Spleen (tissue), 11 donors: Measurements from ENCODE around the gene CALHM3. TPM values are rescaled to one million over a fixed set of nuclear protein-coding genes. Genes with fewer than 3 reads are reported as not detected.

Experiments
- DNase-seq: peaks from one replicate; pipeline ENCODE4 v3.0.0-alpha.2; 2020
- H3K27ac ChIP-seq, 8 donors: fragments of 200-600 bp; sonication (generic) in 7 of 8; 1 replicate in 4 of 8; 2 replicates in 4 of 8; pipeline versions ENCODE4 v1.5.0 to v1.8.0; 2016 to 2021; ENCODE audit warnings: inconsistent platforms in 4 of 8, mild to moderate bottlenecking in 4 of 8, moderate library complexity in 1 of 8
- H3K27me3 ChIP-seq, 7 donors: fragments of 200-600 bp; sonication (generic) in 6 of 7; replicated peaks in 1 of 7; 1 replicate in 4 of 7; 2 replicates in 3 of 7; pipeline versions ENCODE4 v1.5.0 to v1.8.0; 2016 to 2021; ENCODE audit warnings: inconsistent platforms in 3 of 7, mild to moderate bottlenecking in 1 of 7
- H3K36me3 ChIP-seq, 6 donors: fragments of 200-600 bp; sonication (generic) in 5 of 6; 1 replicate in 4 of 6; 2 replicates in 2 of 6; pipeline versions ENCODE4 v1.5.0 to v1.8.0; 2016 to 2021; ENCODE audit warnings: inconsistent platforms in 2 of 6
- H3K4me1 ChIP-seq, 6 donors: fragments of 200-600 bp; sonication (generic) in 5 of 6; 1 replicate in 3 of 6; 2 replicates in 3 of 6; pipeline versions ENCODE4 v1.5.0 to v1.8.0; 2016 to 2021; ENCODE audit warnings: inconsistent platforms in 3 of 6
- H3K4me3 ChIP-seq, 8 donors: fragments of 200-600 bp; sonication (generic) in 7 of 8; 1 replicate in 4 of 8; 2 replicates in 4 of 8; pipeline versions ENCODE4 v1.5.0 to v1.8.0; 2016 to 2021; ENCODE audit warnings: inconsistent platforms in 4 of 8, mild to moderate bottlenecking in 4 of 8, moderate library complexity in 2 of 8
- H3K9me3 ChIP-seq, 8 donors: fragments of 200-600 bp; sonication (generic) in 7 of 8; 1 replicate in 4 of 8; 2 replicates in 4 of 8; pipeline versions ENCODE4 v1.5.0 to v1.8.0; 2016 to 2021; ENCODE audit warnings: inconsistent platforms in 4 of 8
- POLR2A ChIP-seq, 3 donors: fragments of 450-650 bp; IDR thresholded peaks; one replicate each; pipeline ENCODE4 v1.5.1; 2017; ENCODE audit warnings: antibody characterized with exemption in 3 of 3, mild to moderate bottlenecking in 1 of 3
- POLR2AphosphoS5 ChIP-seq, 3 donors: sonication (generic); formaldehyde crosslinking; IDR thresholded peaks; one replicate each; pipeline ENCODE4 v1.5.1; 2017; ENCODE audit warnings: antibody characterized with exemption in 3 of 3
- WGBS, 5 donors: extraction: QIAGEN DNeasy Blood & Tissue Kit in 3 of 5; methylation state at CpG; one replicate each; pipeline versions ENCODE4 v1.1.5 to v1.1.7; 2013 to 2018; 5-methylcytosine and 5-hydroxymethylcytosine counted together
- intact Hi-C: fragments of 100-400 bp; cut with DNase I; formaldehyde crosslinking; loops from one replicate; pipeline ENCODE4 v1.15.0; 2023; ENCODE audit warnings: low total_unique reads
- polyA plus RNA-seq, 3 donors: library from polyadenylated mRNA; stranded (reverse); fragments of 200-250 nt; gene quantifications; one replicate each; pipeline ENCODE4 v1.2.1, GENCODE V29; 2013
- total RNA-seq, 7 donors: library from RNA; depleted of rRNA in 3 of 7; stranded (reverse); fragments of >200 nt in 3 of 7; fragmentation: NEBNext Ultra II Directional in 4 of 7; extraction: Animal tissue kit (Norgen Biotek cat#: 25700) in 4 of 7; gene quantifications; one replicate each; pipeline versions ENCODE4 v1.1.0 to v1.2.1, GENCODE V29; 2016 to 2021
- TF ChIP-seq, protein P1 (sequence below), 11 experiments: fragments of 200-600 bp in 7 of 11; fragments of 450-650 bp in 4 of 11; sonication (generic) in 4 of 11; IDR thresholded peaks in 8 of 11; conservative IDR thresholded peaks in 3 of 11; 1 replicate in 7 of 11; 2 replicates in 4 of 11; pipeline versions ENCODE4 v1.4.0 to v1.8.0; 2016 to 2021; ENCODE audit warnings: antibody characterized with exemption in 11 of 11, inconsistent platforms in 4 of 11, mild to moderate bottlenecking in 1 of 11
- donor health status: healthy with polysubstance abuse.
- donor health status: DM: no; HTN: no; CAD: no; lungs with moderate emphysema.
- donor health status: DM: no; HTN: no; CAD: no.
- donor health status: Bipolar disorder and iron deficiency.
- donor health status: healthy.
- donor health status: DM: no; HTN: no; CAD: no.
- donor health status: DM: yes; HTN: yes; CAD: no.

CALHM3 gene
- total and polyA plus RNA-seq, 10 donors, result 0.03 TPM; not detected in 9

DNA sequence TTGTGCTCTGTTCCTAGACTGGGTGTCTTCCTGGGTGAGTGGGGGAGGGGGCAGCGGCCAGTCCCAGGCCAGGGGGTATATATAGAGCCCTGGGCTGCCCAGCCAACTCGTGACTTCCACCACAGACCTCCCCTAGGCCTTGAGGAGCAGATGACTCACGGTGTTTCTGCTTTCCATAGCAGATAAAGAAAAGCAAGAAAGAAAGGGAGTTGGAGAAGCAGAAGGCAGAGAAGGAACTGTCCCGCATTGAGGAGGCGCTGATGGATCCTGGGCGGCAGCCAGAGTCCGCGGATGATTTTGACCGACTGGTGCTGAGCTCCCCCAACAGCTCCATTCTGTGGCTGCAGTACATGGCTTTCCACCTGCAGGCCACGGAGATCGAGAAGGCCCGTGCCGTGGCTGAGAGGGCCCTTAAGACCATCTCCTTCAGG, 37.0 kb downstream of the CALHM3 start:
- H3K27me3 ChIP-seq, result no peaks in the 10 kb centered on the region
- no peak overlapping the region for H3K4me3 ChIP-seq
- H3K36me3 ChIP-seq, result peaks cover 2 to 100% (median 96%) of the 10 kb centered on the region in 6 donors
- H3K27ac ChIP-seq, result no peak overlapping the region
- peak in 1 of 3 donors; percentile 10 for TF ChIP-seq POLR2AphosphoS5 (IDR thresholded peaks at IDR 0.05)
- no peak for TF ChIP-seq POLR2A (IDR thresholded peaks at IDR 0.05)
- 84 to 92% (median 90%) methylated on average over 13 of the region's 13 CpGs for WGBS, 5 donors
- H3K9me3 ChIP-seq, result no peaks in the 10 kb centered on the region
- peaks cover 14 to 41% (median 32%) of the 10 kb centered on the region in 6 donors for H3K4me1 ChIP-seq
- no peak for DNase-seq
- intact Hi-C loops, result no loop called here

GRCh38 chr10:103441611-103442010, 37.4 kb downstream of the CALHM3 start:
- Histone ChIP-seq H3K4me1 (peaks cover 10 to 37% (median 28%) of the 10 kb centered on the region in 6 donors), H3K27me3 (no peaks in the 10 kb centered on the region), H3K36me3 (peaks cover 2 to 100% (median 95%) of the 10 kb centered on the region in 6 donors), H3K27ac (no peak overlapping the region), H3K9me3 (no peaks in the 10 kb centered on the region), H3K4me3 (no peak overlapping the region)
- intact Hi-C loops, result no loop called here
- 84 to 96% (median 86%) methylated on average over 6 to 8 of the region's 8 CpGs for WGBS, 5 donors
- TF ChIP-seq, protein P1, sequence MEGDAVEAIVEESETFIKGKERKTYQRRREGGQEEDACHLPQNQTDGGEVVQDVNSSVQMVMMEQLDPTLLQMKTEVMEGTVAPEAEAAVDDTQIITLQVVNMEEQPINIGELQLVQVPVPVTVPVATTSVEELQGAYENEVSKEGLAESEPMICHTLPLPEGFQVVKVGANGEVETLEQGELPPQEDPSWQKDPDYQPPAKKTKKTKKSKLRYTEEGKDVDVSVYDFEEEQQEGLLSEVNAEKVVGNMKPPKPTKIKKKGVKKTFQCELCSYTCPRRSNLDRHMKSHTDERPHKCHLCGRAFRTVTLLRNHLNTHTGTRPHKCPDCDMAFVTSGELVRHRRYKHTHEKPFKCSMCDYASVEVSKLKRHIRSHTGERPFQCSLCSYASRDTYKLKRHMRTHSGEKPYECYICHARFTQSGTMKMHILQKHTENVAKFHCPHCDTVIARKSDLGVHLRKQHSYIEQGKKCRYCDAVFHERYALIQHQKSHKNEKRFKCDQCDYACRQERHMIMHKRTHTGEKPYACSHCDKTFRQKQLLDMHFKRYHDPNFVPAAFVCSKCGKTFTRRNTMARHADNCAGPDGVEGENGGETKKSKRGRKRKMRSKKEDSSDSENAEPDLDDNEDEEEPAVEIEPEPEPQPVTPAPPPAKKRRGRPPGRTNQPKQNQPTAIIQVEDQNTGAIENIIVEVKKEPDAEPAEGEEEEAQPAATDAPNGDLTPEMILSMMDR (IDR thresholded peaks at IDR 0.05 in 8 of 11, conservative IDR thresholded peaks at IDR 0.05 in 3 of 11), result no peak
- TF ChIP-seq POLR2A (IDR thresholded peaks at IDR 0.05) (no peak), POLR2AphosphoS5 (IDR thresholded peaks at IDR 0.05) (no peak)
- DNase-seq, result no peak

DNA sequence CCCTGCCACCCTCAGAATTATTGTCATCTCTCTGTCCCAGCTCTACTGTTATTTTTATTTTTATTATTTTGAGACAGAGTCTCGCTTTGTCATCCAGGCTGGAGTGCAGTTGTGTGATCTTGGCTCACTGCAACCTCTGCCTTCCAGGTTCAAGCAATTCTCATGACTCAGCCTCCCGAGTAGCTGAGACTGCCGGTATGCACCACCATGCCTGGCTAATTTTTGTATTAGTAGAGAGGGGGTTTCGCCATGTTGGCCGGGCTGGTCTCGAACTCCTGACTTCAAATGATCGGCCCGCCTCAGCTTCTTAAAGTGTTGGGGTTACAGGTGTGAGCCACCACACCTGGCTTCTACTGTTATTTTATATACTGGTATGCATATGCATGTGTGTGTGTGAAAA, 37.8 kb downstream of the CALHM3 start:
- intact Hi-C loops, result no loop called here
- no peaks in the 10 kb centered on the region for H3K9me3 ChIP-seq
- H3K4me1 ChIP-seq, result peaks cover 10 to 33% (median 25%) of the 10 kb centered on the region in 6 donors
- H3K36me3 ChIP-seq, result peaks cover 2 to 100% (median 95%) of the 10 kb centered on the region in 6 donors
- TF ChIP-seq, protein P1 (IDR thresholded peaks at IDR 0.05 in 8 of 11, conservative IDR thresholded peaks at IDR 0.05 in 3 of 11), result no peak
- no peak for TF ChIP-seq POLR2AphosphoS5 (IDR thresholded peaks at IDR 0.05)
- TF ChIP-seq POLR2A (IDR thresholded peaks at IDR 0.05), result no peak
- H3K27ac ChIP-seq, result no peak overlapping the region
- no peaks in the 10 kb centered on the region for H3K27me3 ChIP-seq
- no peak for DNase-seq
- 95 to 99% (median 97%) methylated on average over 8 of the region's 8 CpGs for WGBS, 5 donors
- H3K4me3 ChIP-seq, result no peak overlapping the region

DNA sequence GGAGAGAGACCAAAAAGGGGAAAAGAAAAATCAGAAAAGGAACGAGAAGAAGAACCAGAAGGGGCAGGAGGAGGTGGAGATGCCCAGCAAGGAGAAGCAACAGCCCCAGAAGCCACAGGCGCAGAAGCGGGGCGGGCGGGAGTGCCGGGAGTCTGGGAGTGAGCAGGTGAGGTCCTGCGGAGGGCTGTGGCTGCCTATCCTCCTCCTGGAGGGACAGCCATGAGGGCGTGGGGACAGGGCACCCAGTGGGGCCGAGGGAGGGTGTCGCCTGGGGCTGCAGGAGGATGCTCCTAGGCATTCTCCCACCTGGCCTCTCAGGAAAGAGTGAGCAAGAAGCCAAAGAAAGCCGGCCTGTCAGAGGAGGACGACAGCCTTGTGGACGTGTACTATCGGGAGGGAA, 38.6 kb downstream of the CALHM3 start:
- no peak for TF ChIP-seq POLR2A (IDR thresholded peaks at IDR 0.05)
- TF ChIP-seq, protein P1 (IDR thresholded peaks at IDR 0.05 in 8 of 11, conservative IDR thresholded peaks at IDR 0.05 in 3 of 11), result no peak
- peak in 2 of 3 donors; percentile 21 to 44 for TF ChIP-seq POLR2AphosphoS5 (IDR thresholded peaks at IDR 0.05)
- DNase-seq, result no peak
- Histone ChIP-seq H3K36me3 (peaks cover 2 to 100% (median 94%) of the 10 kb centered on the region in 6 donors), H3K9me3 (no peaks in the 10 kb centered on the region), H3K27ac (no peak overlapping the region), H3K4me3 (no peak overlapping the region), H3K27me3 (no peaks in the 10 kb centered on the region), H3K4me1 (peaks cover 7 to 25% (median 17%) of the 10 kb centered on the region in 6 donors)
- intact Hi-C loops, result no loop called here
- WGBS, 5 donors, result 94 to 97% (median 95%) methylated on average over 14 of the region's 14 CpGs
